Activated CD4-positive, CD25-positive, alpha-beta regulatory T cell treated with anti-CD3 and anti-CD28 coated beads, Interleukin-2, amount 50 U/mL, for 72 hours (primary cell): ENCODE measurements around the gene TPRA1.
"Not testable (repeated sequence)": the region's sequence is repeated elsewhere in the genome, so short reads cannot be mapped to it uniquely, and the experiment has no call there.

Source experiments
- DNase-seq: peaks from one replicate; pipeline ENCODE4 v3.0.0; 2021

TPRA1 gene

DNA sequence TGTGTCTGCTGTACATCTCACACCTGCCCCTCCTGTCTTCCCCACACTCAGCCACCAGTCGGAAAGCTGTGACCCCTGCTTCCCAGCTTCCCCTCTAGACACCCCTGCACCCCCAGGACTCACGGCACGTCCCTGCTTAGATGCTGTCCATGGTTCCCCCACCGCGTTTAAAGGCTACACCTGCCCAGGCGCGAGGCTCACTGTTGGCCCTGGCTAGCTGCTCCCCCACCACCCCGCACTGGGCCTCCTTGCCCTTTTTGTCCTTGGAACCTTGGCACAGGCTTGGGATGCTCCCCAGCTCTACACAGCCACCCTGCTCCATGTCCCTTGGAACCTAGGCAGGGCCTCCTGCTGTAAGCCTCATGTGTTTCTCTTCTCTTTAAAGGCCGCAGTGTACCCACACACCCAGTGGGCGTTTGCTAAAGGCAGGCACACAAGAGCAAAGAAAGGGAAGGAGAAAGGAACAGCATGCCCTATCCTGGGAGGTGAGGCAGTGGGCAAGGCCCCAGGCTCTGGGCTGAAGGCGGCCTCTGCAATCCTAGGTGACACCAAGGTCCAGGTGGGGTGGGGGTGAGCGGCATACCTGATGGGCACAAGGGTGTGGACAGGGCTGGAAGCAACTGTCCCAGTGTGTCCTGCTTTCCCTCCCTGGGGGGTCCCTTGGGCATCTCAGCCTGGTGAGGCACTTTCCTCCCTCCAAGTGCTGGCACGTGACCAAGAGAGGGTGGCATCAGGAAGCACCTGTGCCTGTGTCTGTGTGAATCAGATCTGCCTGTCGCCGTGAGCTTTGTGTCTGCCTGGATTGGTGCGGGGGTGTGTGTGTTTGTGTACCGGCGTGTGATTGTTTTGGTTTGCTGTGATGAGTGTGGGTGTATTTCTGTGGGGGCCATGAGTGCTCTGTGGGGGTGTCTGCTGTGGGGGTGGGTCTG is 54.4 kb downstream of the TPRA1 start:
- no peak for DNase-seq

DNA sequence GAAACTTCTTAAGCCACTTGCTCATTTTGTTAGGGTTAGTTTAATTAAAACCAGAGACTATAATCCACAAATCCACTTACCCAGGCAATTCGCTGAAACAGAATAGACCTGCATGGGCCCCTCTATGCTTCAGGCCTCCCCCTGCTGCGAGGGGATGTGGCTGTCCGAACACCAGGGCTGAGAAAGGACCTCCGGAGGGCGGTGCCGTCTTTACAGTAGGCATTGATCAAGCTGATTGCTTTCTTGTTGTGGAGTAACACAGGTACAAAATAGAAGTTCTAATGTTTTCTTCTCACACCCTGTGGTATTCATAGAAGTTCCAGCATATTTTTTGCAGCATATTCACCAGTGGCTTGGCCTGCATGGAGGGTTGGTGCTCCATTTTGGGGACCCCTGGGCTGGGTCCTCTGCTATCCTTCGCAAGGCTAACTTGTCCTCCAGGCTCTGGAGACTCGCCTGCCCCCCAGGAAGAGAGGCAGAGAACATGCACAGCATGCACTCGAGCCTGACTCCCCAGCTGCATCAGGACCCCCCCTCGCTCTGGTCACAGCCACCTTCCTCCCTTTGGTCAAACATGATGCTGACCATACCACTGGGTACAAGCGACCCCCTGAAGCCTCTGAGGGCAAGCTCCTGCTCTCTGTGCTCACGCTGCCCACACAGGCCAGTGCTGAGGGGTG is 55.3 kb downstream of the TPRA1 start:
- DNase-seq = no peak

DNA sequence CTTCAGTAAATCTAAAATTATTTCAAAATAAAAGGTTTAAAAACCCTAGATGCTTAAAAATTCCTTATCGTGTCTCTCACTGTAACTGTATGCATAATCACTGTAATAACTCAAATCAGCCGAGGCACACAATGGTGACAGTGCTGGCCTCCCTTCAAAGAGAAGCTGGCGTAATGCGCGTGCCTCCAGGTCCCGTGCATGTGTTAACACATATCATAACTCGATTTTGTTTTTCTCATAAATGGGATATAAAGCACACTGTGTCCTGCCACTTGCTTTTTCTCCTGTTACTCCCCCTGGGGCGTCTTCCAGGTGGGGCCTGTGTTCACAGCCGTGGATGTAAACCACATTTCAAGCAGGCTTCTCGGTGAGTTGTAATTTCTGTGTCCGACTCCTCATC is 56.0 kb downstream of the TPRA1 start:
- DNase-seq = no peak

DNA sequence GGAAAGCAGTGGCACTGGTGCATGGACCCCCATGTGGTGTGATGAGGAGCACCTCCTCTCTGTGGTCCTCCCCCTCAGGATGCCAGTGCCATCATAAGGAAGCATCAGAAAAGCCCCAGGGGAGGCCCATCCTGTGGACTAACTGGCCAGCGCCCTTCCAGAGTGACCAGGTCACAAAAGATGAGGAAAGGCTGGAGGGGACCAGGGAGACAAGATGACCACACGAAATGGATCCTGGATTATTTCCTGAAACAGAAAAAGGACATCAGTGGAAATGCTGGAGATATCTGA is 56.4 kb downstream of the TPRA1 start:
- no peak for DNase-seq

DNA sequence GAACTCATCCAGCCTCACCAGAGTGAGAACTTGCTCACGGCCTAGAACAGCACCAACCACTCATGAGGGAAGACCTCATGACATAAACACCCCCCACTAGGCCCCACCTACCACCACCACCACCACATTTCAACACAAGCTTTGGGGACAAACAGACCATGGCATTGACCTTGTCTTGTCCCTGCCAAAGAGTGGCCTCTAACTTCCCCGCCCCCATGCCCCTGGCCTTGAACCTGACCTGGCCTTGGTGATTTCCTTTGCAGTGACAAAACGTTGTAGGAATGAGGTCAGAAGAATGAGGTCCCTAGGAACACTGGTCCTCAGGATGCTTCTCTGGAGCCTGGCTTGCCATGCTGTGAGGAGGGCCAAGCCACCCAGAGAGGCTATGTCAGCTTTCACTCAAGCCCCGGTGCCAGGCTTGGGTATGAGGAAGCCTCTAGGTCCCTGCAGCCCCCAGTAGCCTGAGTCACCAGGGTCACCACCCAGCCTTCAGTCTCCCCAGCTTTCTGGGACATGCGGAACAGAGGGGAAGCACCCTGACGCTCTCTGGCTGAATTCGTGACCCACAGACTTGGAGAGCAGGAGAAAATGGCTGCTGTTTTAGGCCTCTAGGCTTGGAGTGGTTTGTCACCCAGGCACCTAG is 57.9 kb downstream of the TPRA1 start:
- no peak for DNase-seq

DNA sequence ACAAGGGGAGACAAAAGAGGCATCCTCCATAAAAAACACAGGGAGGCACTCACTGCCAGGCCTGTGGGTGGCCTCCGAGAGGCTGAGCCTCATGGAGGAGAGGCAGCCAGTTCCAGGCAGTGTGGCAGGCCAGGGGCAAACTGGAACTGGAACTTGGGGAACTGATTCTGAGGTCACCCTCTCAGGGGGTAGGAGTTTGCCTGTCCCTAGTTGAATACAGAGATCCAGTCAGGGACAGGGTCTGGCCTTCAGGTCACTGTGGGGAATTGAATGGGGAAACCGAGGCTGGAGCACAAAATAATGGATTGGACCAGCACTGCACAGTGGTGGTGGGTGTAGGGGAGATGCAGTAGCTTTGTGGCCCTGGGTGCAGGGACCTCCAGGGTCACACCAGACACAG is 58.7 kb downstream of the TPRA1 start:
- no peak for DNase-seq

DNA sequence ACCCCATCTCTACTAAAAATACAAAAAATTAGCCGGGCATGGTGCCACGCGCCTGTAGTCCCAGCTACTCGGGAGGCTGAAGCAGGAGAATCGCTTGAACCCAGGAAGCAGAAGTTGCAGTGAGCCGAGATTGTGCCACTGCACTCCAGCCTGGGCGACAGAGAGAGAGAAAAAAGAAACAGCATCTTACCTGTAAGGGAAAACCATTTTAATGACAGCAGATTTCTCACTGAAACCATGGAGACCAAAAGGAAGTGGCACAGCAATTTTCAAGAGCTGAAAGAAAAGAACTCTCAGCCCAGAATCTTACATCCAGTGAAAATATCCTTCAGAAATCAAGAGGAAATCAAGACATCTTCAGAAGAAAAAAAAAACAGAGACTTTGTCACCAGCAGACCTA is 59.7 kb downstream of the TPRA1 start:
- not testable (repeated sequence) for DNase-seq

DNA sequence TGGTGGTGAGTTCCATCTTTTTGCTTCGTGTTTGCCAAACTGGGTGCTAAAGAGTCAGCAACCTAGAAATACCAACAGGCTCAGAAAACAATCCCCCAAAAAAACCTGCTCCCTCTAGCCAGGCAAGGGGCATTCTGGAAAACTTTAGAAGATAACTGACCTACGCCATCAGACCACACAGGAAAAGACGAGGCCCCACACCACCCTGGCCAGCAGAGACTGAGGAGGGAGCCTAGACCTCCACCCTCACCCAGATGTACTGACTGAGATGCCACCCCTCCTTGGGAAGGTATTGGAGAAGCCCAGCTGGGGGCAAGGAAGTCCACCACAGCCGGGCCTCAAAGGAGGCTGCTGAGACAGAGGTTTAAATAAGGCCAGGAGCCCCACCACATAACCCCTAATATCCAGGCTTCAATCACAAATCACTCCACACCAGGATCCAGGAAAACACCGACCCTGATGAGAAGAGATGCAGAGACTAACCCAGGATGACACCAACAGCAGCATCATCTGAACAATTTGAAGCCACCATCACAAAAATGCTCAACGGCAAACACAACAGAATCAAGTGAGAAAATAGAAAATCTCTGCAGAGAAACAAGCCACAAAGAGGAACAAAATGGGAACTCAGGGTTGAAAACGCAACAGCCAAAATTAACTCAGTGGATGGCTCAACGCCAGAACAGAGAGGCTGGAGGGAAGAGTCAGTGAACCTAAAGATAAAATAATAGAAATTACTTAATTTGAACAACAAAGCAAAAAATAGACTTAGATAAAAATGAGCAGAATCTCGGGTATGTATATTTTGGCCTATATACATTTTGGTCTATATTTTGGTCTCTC is 61.0 kb downstream of the TPRA1 start:
- no peak for DNase-seq

DNA sequence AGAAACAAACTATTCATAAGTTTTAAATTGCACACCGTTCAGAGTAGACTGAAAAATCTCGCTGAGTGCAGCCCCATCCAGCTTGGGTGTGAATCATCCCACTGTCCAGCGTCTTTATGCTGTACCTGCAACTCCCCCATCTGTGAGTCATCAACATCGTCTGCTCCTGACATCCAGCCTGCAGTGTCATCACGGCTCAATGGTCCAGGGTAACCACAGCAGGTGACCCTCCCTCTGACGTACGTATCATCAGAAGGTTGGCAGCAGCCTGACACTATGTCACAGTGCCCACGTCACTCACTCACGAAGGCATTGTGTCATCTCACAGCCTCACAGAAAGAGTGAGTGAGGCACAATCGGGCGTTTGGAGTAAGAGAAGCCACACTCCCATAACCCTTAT is 65.2 kb downstream of the TPRA1 start:
- no peak for DNase-seq

DNA sequence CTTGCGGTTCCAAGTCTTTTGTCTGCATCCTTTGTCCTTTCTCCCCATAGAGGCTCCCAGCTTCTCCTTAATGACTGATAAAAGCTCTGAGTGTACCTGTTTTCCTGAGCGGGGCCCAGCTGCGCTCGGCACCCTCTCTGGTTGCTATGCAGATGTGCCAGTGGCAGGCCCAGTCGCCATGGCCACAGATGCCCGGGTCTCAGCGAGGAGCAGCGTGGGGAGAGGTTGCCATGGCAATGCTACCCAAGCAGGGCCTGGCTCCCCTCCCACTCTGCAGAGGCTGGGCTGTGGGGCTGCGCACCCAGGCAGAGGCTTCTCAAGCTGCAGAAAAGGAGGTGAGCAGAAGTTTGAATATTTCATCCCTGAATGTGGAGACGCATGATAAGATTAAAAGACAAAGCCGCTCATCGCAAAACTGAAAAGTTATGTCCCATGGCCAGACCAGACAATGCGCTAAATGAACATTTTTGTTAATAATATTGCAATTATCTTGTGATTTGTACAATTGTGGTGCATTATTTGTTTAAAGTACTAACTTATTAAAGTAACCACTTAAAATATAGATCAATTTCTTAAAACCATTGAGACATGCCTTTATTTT is 66.1 kb downstream of the TPRA1 start:
- DNase-seq = no peak
